ENCODE results near the gene NALCN. TPM values are rescaled to one million over a fixed set of nuclear protein-coding genes. Genes with fewer than 3 reads are reported as not detected.

The NALCN gene
- total and polyA plus RNA-seq, 10 of the 15 experiments (the other 5 are each of a cell fraction or from before 2014, with no cell fraction given): under 0.01 TPM; not detected in 9

GRCh38 chr13:101346161-101346560 lies 70.1 kb downstream of the NALCN start:
- WGBS (ENCODE audit: insufficient coverage, insufficient replicate concordance, low lambda C conversion rate, missing lambda C conversion rate): 3% methylated on average over 4 of the region's 4 CpGs
- no peaks in the 10 kb centered on the region for H4K20me1 ChIP-seq (ENCODE audit: control insufficient read depth, insufficient read depth)
- H2AFZ ChIP-seq (ENCODE audit: control insufficient read depth, low read depth, low read length): no peak overlapping the region
- no peak overlapping the region for H3K27ac ChIP-seq (ENCODE audit: control insufficient read depth, insufficient read depth)
- ATAC-seq: no peak
- H3K79me2 ChIP-seq (ENCODE audit: control insufficient read depth, insufficient read depth, low read length): no peaks in the 10 kb centered on the region
- TF ChIP-seq ATF7 (IDR thresholded peaks at IDR 0.05; ENCODE audit: low read depth): no peak
- in situ Hi-C loops (cut with MboI) (no loop called here), intact Hi-C loops (cut with micrococcal nuclease; ENCODE audit: unreplicated experiment) (no loop called here)
- RAD21 ChIA-PET (ENCODE audit: unreplicated experiment): no interaction called here
- H3K36me3 ChIP-seq (ENCODE audit: control insufficient read depth in 2 of 2, insufficient read depth in 2 of 2, low read length in 1 of 2): no peaks in the 10 kb centered on the region
- no peaks in the 10 kb centered on the region for H3K27me3 ChIP-seq (replicated peaks in 1 of 2; ENCODE audit: control insufficient read depth in 2 of 2, insufficient read depth in 2 of 2, low read length in 1 of 2)
- no peak for FAIRE-seq
- H3K4me1 ChIP-seq (ENCODE audit: control insufficient read depth, insufficient read depth, low read length): no peaks in the 10 kb centered on the region
- no peak for DNase-seq (ENCODE audit: low read depth, low spot score)
- H3K4me2 ChIP-seq (ENCODE audit: control insufficient read depth, insufficient read depth): no peak overlapping the region
- no peak overlapping the region for H3K9ac ChIP-seq (ENCODE audit: control insufficient read depth, insufficient read depth, low read length)
- CTCF ChIA-PET: interaction anchor here (1.1 kb wide), 1 partner anchor 14 kb away, joined by 4 read pairs; no protein-coding TSS in a partner anchor
- BruUV-seq (replicated peaks): no TSS peak
- SMC1A ChIA-PET (ENCODE audit: uncharacterized antibody, unreplicated experiment): no interaction called here
- POLR2A ChIA-PET: no interaction called here
- H3K4me3 ChIP-seq: no peak overlapping the region
- H3K9me3 ChIP-seq (replicated peaks; ENCODE audit: control insufficient read depth, insufficient read depth, low read length): no peaks in the 10 kb centered on the region

- Histone ChIP-seq H3K4me1 (ENCODE audit: control insufficient read depth, insufficient read depth, low read length) (no peaks in the 10 kb centered on the region), H3K27ac (ENCODE audit: control insufficient read depth, insufficient read depth) (no peak overlapping the region), H3K9me3 (replicated peaks; ENCODE audit: control insufficient read depth, insufficient read depth, low read length) (no peaks in the 10 kb centered on the region), H3K9ac (ENCODE audit: control insufficient read depth, insufficient read depth, low read length) (no peak overlapping the region), H3K27me3 (replicated peaks in 1 of 2; ENCODE audit: control insufficient read depth in 2 of 2, insufficient read depth in 2 of 2, low read length in 1 of 2) (no peaks in the 10 kb centered on the region), H2AFZ (ENCODE audit: control insufficient read depth, low read depth, low read length) (no peak overlapping the region), H3K36me3 (ENCODE audit: control insufficient read depth in 2 of 2, insufficient read depth in 2 of 2, low read length in 1 of 2) (no peaks in the 10 kb centered on the region), H3K4me3 (no peak overlapping the region), H3K79me2 (ENCODE audit: control insufficient read depth, insufficient read depth, low read length) (no peaks in the 10 kb centered on the region), H4K20me1 (ENCODE audit: control insufficient read depth, insufficient read depth) (no peaks in the 10 kb centered on the region), H3K4me2 (ENCODE audit: control insufficient read depth, insufficient read depth) (no peak overlapping the region)
- RAD21 ChIA-PET (ENCODE audit: unreplicated experiment): no interaction called here
- POLR2A ChIA-PET: no interaction called here
- no peak for DNase-seq (ENCODE audit: low read depth, low spot score)
- intact Hi-C loops (cut with micrococcal nuclease; ENCODE audit: unreplicated experiment) (no loop called here), in situ Hi-C loops (cut with MboI) (no loop called here)
- WGBS (ENCODE audit: insufficient coverage, insufficient replicate concordance, low lambda C conversion rate, missing lambda C conversion rate): 6% methylated on average over 5 of the region's 5 CpGs
- no peak for FAIRE-seq
- no peak for ATAC-seq
- no TSS peak for BruUV-seq (replicated peaks)
- TF ChIP-seq RELA (IDR thresholded peaks at IDR 0.05; ENCODE audit: borderline replicate concordance, partially characterized antibody) (no peak), CEBPZ (IDR thresholded peaks at IDR 0.05; ENCODE audit: low read depth, low read length) (no peak), SREBF1 (IDR thresholded peaks at IDR 0.05; ENCODE audit: low read length) (no peak), E4F1 (IDR thresholded peaks at IDR 0.05; ENCODE audit: borderline replicate concordance, partially characterized antibody) (no peak), MTA3 (IDR thresholded peaks at IDR 0.05; ENCODE audit: borderline replicate concordance, low read length) (no peak), HCFC1 (IDR thresholded peaks at IDR 0.05; ENCODE audit: low read length) (no peak), EED (IDR thresholded peaks at IDR 0.05; ENCODE audit: low read depth) (no peak), RFX5 (IDR thresholded peaks at IDR 0.05; ENCODE audit: low read depth, low read length) (no peak), TCF3 (IDR thresholded peaks at IDR 0.05; ENCODE audit: borderline replicate concordance, insufficient read depth, low read depth, low read length) (no peak)
- CTCF ChIA-PET: no interaction called here
- SMC1A ChIA-PET (ENCODE audit: uncharacterized antibody, unreplicated experiment): no interaction called here
These were observed 73.0 kb downstream of the NALCN start for GRCh38 chr13:101343128-101343787.
